IPS DF 6.9 (cell line): ENCODE results near the gene KIF19.

Experiments
- DNase-seq: peaks from one replicate; pipeline ENCODE4 v3.0.0-alpha.2; 2013; ENCODE audit warnings: low read depth, low spot score
- H3K27ac ChIP-seq: one replicate; pipeline ENCODE4 v1.5.1; 2013; ENCODE audit warnings: low read length, control low read depth
- H3K27me3 ChIP-seq: 2 replicates; pipeline ENCODE4 v1.6.1; 2013; ENCODE audit warnings: mild to moderate bottlenecking, low read length; ENCODE audit not compliant: control insufficient read depth, insufficient read depth
- H3K36me3 ChIP-seq: 2 replicates; pipeline ENCODE4 v1.6.1; 2013; ENCODE audit warnings: low read length; ENCODE audit not compliant: control insufficient read depth, insufficient read depth
- H3K4me1 ChIP-seq: 2 replicates; pipeline ENCODE4 v1.6.1; 2013; ENCODE audit warnings: low read length; ENCODE audit not compliant: control insufficient read depth, insufficient read depth
- H3K4me3 ChIP-seq: 2 replicates; pipeline ENCODE4 v1.5.1; 2013; ENCODE audit warnings: mild to moderate bottlenecking, low read length
- H3K9me3 ChIP-seq: 2 replicates; pipeline ENCODE4 v1.6.1; 2013; ENCODE audit warnings: low read length, inconsistent platforms; ENCODE audit not compliant: control insufficient read depth, insufficient read depth
- WGBS: extraction: QIAGEN DNeasy Blood & Tissue Kit; methylation state at CpG from one replicate; pipeline ENCODE4 v1.1.7; 2013; ENCODE audit warnings: mixed read lengths, missing lambda C conversion rate; ENCODE audit not compliant: insufficient read length, insufficient coverage; 5-methylcytosine and 5-hydroxymethylcytosine counted together

Gene KIF19

GRCh38 chr17:74371653-74372147 is 45.7 kb downstream of the KIF19 start:
- Histone ChIP-seq H3K9me3 (no peaks in the 10 kb centered on the region), H3K4me1 (peaks cover 4% of the 10 kb centered on the region; the same call in 1 of the 2 replicates), H3K36me3 (no peaks in the 10 kb centered on the region), H3K4me3 (no peak overlapping the region), H3K27ac (no peak overlapping the region), H3K27me3 (no peaks in the 10 kb centered on the region)
- DNase-seq, result no peak
- no CpG with 5 or more reads among the region's 26 CpGs for WGBS

GRCh38 chr17:74372426-74372825 is 46.4 kb downstream of the KIF19 start:
- H3K4me3 ChIP-seq, result no peak overlapping the region
- no peak for DNase-seq
- no CpG with 5 or more reads among the region's 9 CpGs for WGBS

GRCh38 chr17:74373838-74374606 is 48.0 kb downstream of the KIF19 start:
- no peaks in the 10 kb centered on the region for H3K36me3 ChIP-seq
- no peak overlapping the region for H3K4me3 ChIP-seq
- peaks cover 1% of the 10 kb centered on the region; the same call in 1 of the 2 replicates for H3K4me1 ChIP-seq
- H3K27me3 ChIP-seq, result no peaks in the 10 kb centered on the region
- DNase-seq, result no peak
- H3K27ac ChIP-seq, result no peak overlapping the region
- no CpG with 5 or more reads among the region's 15 CpGs for WGBS
- no peaks in the 10 kb centered on the region for H3K9me3 ChIP-seq

More at GRCh38 chr17:74372426-74372825, 46.4 kb downstream of the KIF19 start:
- Histone ChIP-seq H3K9me3 (no peaks in the 10 kb centered on the region), H3K27ac (no peak overlapping the region), H3K4me1 (peaks cover 4% of the 10 kb centered on the region; the same call in 1 of the 2 replicates), H3K36me3 (no peaks in the 10 kb centered on the region), H3K27me3 (no peaks in the 10 kb centered on the region)

- Histone ChIP-seq H3K4me1 (no peaks in the 10 kb centered on the region), H3K4me3 (no peak overlapping the region), H3K27me3 (no peaks in the 10 kb centered on the region), H3K27ac (no peak overlapping the region), H3K9me3 (no peaks in the 10 kb centered on the region), H3K36me3 (no peaks in the 10 kb centered on the region)
- DNase-seq, result no peak
- no CpG with 5 or more reads among the region's 3 CpGs for WGBS
Observed at GRCh38 chr17:74374858-74375257, 48.8 kb downstream of the KIF19 start.

GRCh38 chr17:74379495-74380085 is 53.6 kb downstream of the KIF19 start:
- H3K4me3 ChIP-seq, result no peak overlapping the region
- WGBS, result no CpG with 5 or more reads among the region's 20 CpGs
- H3K9me3 ChIP-seq, result no peaks in the 10 kb centered on the region
- DNase-seq, result peak; percentile 64
- no peak overlapping the region for H3K27ac ChIP-seq
- peaks cover 2% of the 10 kb centered on the region; the same call in 1 of the 2 replicates for H3K4me1 ChIP-seq
- H3K36me3 ChIP-seq, result no peaks in the 10 kb centered on the region
- no peaks in the 10 kb centered on the region for H3K27me3 ChIP-seq

- Histone ChIP-seq H3K4me1 (peaks cover 2% of the 10 kb centered on the region; the same call in 1 of the 2 replicates), H3K36me3 (no peaks in the 10 kb centered on the region)
- no peak for DNase-seq
Observed at GRCh38 chr17:74380086-74380958, 54.3 kb downstream of the KIF19 start.

GRCh38 chr17:74380959-74381808 is 55.2 kb downstream of the KIF19 start:
- no peak for DNase-seq
- Histone ChIP-seq H3K36me3 (no peaks in the 10 kb centered on the region), H3K27me3 (no peaks in the 10 kb centered on the region), H3K4me1 (peaks cover 2% of the 10 kb centered on the region; the same call in 1 of the 2 replicates), H3K9me3 (no peaks in the 10 kb centered on the region), H3K4me3 (no peak overlapping the region), H3K27ac (no peak overlapping the region)
- WGBS, result no CpG with 5 or more reads among the region's 15 CpGs

More at GRCh38 chr17:74380086-74380958, 54.3 kb downstream of the KIF19 start:
- Histone ChIP-seq H3K27me3 (no peaks in the 10 kb centered on the region), H3K27ac (no peak overlapping the region), H3K9me3 (no peaks in the 10 kb centered on the region), H3K4me3 (no peak overlapping the region)
- no CpG with 5 or more reads among the region's 17 CpGs for WGBS

- Histone ChIP-seq H3K27me3 (no peaks in the 10 kb centered on the region), H3K4me3 (no peak overlapping the region), H3K36me3 (no peaks in the 10 kb centered on the region), H3K27ac (no peak overlapping the region), H3K4me1 (peaks cover 8% of the 10 kb centered on the region), H3K9me3 (no peaks in the 10 kb centered on the region)
- WGBS, result no CpG with 5 or more reads among the region's 5 CpGs
- no peak for DNase-seq
Observed at GRCh38 chr17:74383141-74383540, 57.1 kb downstream of the KIF19 start.

- no peak for DNase-seq
- Histone ChIP-seq H3K27ac (no peak overlapping the region), H3K9me3 (no peaks in the 10 kb centered on the region), H3K4me3 (no peak overlapping the region), H3K27me3 (no peaks in the 10 kb centered on the region), H3K4me1 (peaks cover 9% of the 10 kb centered on the region), H3K36me3 (no peaks in the 10 kb centered on the region)
- no CpG with 5 or more reads among the region's 3 CpGs for WGBS
Observed at GRCh38 chr17:74385201-74385600, 59.2 kb downstream of the KIF19 start.
